ENCODE results near the gene ADAM12.

ADAM12 gene

DNA sequence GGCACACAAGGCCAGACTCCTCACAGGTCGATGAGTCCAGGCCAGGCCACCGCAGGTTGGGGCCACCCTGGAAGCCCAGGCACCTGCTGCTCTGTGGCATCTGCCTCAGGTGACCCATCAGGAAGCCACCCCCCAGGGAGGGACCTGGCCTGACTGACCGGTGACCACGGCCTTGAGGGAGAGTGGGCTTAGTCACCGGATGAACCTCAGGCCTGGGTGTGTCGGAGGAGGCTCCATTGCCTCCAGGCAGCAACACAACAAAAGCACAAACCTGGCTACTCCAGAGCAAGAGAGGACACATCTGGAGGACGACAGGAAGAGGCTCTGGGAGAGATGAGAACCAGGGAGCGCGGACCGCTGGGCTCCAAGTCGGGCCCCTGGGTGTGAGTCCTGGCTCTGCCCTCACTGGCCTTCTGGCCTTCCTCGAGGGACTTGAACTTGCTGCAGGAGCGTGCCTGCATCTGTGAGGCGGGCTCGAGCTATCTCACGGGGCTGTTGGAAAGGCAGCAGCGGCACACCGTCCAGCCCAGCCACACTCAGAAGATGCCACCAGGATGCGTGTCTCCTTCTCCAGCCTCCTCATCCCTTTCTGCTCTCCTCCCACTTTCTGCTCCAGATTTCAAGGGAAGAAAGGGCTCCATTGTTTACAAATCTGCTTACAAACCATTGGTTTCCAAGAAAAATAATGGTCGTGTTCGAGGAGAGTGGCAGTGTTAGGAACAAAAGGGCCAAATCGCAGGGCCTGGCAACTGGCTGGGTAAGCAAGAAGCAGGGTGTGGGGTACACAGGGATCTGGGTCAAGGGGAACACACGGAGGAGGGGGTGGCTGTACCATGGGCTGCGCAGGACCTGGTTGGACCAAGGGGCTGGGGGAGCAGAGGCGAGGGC is 152.9 kb downstream of the ADAM12 start:
- DNase-seq (ENCODE audit: low read depth), result no peak

- no peak for DNase-seq (ENCODE audit: low read depth)
Observed at GRCh38 chr10:126234630-126235029, 153.6 kb downstream of the ADAM12 start.

- no peak for DNase-seq (ENCODE audit: low read depth)
Observed at GRCh38 chr10:126233182-126234148, 154.8 kb downstream of the ADAM12 start.

- DNase-seq (ENCODE audit: low read depth), result no peak
Observed at GRCh38 chr10:126230587-126230986, 157.7 kb downstream of the ADAM12 start.

GRCh38 chr10:126229686-126230085 is 158.6 kb downstream of the ADAM12 start:
- DNase-seq (ENCODE audit: low read depth), result no peak

DNA sequence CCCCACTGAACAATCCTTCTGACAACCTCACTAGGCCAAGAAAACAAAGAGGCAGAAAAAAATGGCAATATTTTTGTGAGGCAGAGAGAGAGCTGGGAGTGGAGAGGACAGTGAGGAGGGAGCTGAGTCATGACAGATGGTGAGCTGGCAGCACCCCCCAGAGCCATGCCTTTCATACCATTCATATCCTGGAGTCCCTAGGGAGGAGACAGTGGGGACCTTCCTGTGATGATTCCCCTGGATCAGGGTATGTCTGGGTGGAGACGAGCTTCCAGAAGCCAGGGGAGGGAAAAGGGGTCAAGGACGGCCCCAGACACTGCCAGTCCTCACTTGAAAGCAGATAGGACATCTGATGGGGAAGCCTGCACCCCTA is 160.5 kb downstream of the ADAM12 start:
- no peak for DNase-seq (ENCODE audit: low read depth)

DNA sequence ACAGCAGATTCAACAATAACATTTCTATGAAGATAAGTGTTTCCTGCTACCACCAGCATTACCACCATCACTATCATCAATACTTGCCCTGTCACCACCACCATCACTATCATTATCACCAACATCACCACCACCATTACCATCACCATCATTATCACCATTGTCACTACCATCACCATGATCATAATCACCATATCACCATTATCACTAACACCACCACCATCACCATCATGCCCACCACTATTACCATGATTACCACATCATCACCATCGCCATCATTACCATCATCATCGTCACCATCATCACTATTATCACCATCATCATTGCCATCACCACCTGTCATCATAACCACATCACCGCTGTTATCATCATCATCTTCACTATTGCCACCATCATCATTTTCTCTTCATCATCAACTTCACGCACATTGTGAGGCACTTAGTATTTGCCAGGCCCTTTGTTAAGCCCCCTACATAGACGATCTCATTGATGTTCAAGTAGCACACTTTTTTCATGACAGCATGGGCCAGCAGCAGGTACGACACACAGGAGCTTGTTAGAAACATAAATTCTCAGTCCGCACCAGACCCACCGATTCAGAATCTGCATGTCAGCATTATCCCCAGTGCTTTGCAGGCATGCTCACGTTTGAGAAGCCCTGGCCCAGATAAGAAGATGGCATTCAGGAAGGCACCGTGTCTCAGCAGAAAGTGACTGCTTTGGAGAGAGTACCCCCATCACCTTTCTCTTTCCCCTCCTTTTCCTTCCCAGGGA is 161.1 kb downstream of the ADAM12 start:
- DNase-seq (ENCODE audit: low read depth), result no peak

DNA sequence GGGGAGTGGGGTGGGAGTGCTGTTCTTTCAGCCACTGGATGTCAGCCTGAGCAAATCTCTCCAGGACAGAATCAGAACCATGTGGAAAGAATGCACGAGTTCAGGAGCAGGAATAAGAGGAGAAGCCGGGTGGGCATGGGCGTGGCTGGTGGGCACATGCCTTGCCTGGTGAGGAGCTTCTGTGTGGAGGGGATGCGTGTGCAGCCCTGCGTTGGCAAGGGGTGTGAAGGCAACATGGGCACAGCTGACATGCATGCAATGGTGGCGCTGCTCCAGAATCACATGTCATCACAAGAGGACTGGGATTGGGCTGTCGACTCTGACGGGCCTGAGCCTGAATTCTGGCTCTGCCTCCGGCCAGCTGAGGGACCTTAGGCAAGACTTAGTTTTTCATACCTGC is 162.1 kb downstream of the ADAM12 start:
- no peak for DNase-seq (ENCODE audit: low read depth)

- no peak for DNase-seq (ENCODE audit: low read depth)
Observed at GRCh38 chr10:126225672-126226008, 162.6 kb downstream of the ADAM12 start.

GRCh38 chr10:126224967-126225671 is 163.2 kb downstream of the ADAM12 start:
- DNase-seq (ENCODE audit: low read depth), result no peak

GRCh38 chr10:126223512-126224067 is 164.7 kb downstream of the ADAM12 start:
- DNase-seq (ENCODE audit: low read depth), result no peak

DNA sequence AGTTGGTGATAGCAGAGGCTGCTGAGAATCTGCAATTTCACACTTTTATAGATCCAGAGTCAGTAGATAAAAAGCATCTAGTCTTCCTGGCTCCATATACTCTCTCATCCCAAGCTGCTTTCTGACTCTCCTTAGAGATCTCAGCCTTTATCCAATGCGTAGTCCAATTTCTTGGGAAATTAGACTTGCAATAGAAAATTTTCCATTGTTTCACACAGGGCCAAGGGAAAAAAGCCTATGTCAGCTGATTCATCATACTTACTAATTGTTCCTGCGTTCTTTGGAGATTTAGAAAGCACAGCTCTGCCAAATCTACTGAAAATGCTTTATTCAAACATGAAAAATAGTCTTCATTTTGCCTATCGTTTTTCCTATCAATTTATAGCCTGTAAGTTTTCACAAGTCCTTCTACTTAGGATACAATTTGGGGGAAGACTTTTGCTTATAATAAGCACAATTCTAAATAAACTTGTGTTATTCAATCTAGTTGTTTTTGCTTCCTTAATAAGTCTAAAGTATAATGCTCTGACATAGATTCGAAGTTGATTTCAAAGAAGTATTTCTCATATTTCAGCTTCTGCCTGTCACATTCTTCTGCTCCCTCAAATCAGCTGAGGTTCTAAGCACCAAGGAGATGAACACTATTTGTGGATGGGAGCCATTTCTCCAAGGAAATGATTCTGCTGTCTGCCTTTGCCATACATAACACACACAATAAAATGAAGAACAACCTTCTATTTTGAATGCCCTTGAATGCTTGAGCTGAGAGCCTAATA is 165.4 kb downstream of the ADAM12 start:
- DNase-seq (ENCODE audit: low read depth), result no peak

GRCh38 chr10:126221874-126222273 is 166.4 kb downstream of the ADAM12 start:
- DNase-seq (ENCODE audit: low read depth), result no peak

- no peak for DNase-seq (ENCODE audit: low read depth)
Observed at GRCh38 chr10:126218778-126219649, 169.3 kb downstream of the ADAM12 start.

DNA sequence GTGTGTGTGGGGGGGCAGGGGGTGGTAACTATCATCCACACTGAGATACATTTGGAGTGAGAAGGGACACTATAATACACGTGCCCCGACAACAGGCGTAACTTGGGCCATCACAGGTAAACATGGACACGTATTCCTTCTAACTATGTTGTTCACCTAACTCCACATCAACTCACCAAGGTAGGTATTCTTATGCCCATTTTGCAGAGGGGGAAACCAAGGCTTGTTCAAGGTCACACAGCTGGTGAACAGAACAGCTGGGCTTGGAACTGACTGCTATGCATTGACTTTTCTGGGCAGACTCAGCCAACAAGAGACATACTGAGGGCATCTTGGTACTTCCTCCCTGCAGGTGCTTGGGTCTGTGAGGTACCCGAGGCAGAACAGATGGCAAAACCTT is 170.1 kb downstream of the ADAM12 start:
- no peak for DNase-seq (ENCODE audit: low read depth)

GRCh38 chr10:126216632-126216961 is 171.7 kb downstream of the ADAM12 start:
- no peak for DNase-seq (ENCODE audit: low read depth)

GRCh38 chr10:126215746-126216631 is 172.3 kb downstream of the ADAM12 start:
- no peak for DNase-seq (ENCODE audit: low read depth)

GRCh38 chr10:126214679-126215078 is 173.6 kb downstream of the ADAM12 start:
- no peak for DNase-seq (ENCODE audit: low read depth)

DNA sequence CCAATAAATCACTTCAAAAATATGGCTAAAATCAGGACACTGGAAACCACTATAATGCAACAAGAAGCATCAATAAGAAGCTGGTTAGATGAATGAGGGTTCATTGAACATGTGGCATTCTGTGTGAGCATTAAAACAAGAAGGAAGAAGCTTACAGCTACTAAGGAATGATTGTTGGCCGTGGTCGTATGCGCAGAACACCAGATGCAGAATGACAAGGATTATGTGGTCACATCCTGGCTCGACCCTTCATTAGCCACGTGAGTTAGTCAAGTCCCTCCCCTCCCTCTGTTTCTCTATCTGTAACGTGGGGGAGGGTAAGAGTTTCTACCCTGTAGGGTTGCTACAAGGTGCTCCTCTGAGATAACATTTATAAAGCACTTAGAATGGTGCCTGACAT is 174.3 kb downstream of the ADAM12 start:
- DNase-seq (ENCODE audit: low read depth), result no peak

Measured in stimulated activated CD8-positive, alpha-beta memory T cell treated with anti-CD3 and anti-CD28 coated beads, Interleukin-4, amount 100 ng/mL, for 24 hours (primary cell).